A673 (cell line): ENCODE data around the gene DMBT1. TPM values are rescaled to one million over a fixed set of nuclear protein-coding genes. Genes with fewer than 3 reads are reported as not detected.

Experiments
- BruUV-seq: library from RNA; stranded (reverse); fragments of 400-500 nt; replicated peaks from 2 replicates; lab custom pipeline; 2021; lab: Mats Ljungman, UMichigan
- CTCF ChIA-PET: fragments of 300-600 bp; sonication (Branson Sonifier 250); formaldehyde crosslinking; loops from one replicate; lab custom pipeline; 2022; ENCODE audit warnings: antibody characterized with exemption; lab: Charles Lee
- POLR2A ChIA-PET: fragments of 300-600 bp; sonication (Branson Sonifier 250); formaldehyde crosslinking; loops from one replicate; lab custom pipeline; 2022; ENCODE audit warnings: antibody characterized with exemption; ENCODE audit not compliant: low non-redundant PET; lab: Charles Lee
- DNase-seq: peaks from one replicate; pipeline ENCODE4 v3.0.0-alpha.2; 2015; ENCODE audit warnings: low spot score
- H3K27ac ChIP-seq: fragments of 200-600 bp; sonication (generic); 2 replicates; pipeline ENCODE4 v1.5.1; 2016; ENCODE audit warnings: mixed run types, low read depth, mild to moderate bottlenecking, mixed read lengths, antibody characterized with exemption, low read length; ENCODE audit not compliant: poor library complexity, severe bottlenecking
- H3K27me3 ChIP-seq: fragments of 200-600 bp; sonication (generic); replicated peaks from 2 replicates; pipeline ENCODE4 v1.6.1; 2017; ENCODE audit warnings: mixed run types, low read depth, mild to moderate bottlenecking, mixed read lengths, antibody characterized with exemption, low read length; ENCODE audit not compliant: insufficient read depth, poor library complexity
- H3K36me3 ChIP-seq: fragments of 200-600 bp; sonication (generic); 2 replicates; pipeline ENCODE4 v1.6.1; 2016; ENCODE audit warnings: mixed run types, mild to moderate bottlenecking, mixed read lengths, antibody characterized with exemption, low read length; ENCODE audit not compliant: insufficient read depth, poor library complexity, severe bottlenecking
- H3K4me1 ChIP-seq: fragments of 200-600 bp; sonication (generic); 2 replicates; pipeline ENCODE4 v1.6.1; 2017; ENCODE audit warnings: mixed run types, mild to moderate bottlenecking, mixed read lengths, antibody characterized with exemption, low read length; ENCODE audit not compliant: insufficient read depth, poor library complexity, severe bottlenecking
- H3K4me3 ChIP-seq: fragments of 200-600 bp; sonication (generic); 2 replicates; pipeline ENCODE4 v1.5.1; 2016; ENCODE audit warnings: low read depth, mixed run types, mild to moderate bottlenecking, mixed read lengths, low read length; ENCODE audit not compliant: poor library complexity, severe bottlenecking
- H3K9me3 ChIP-seq: fragments of 200-600 bp; sonication (generic); 2 replicates; pipeline ENCODE4 v1.6.1; 2016; ENCODE audit warnings: mixed run types, low read depth, mild to moderate bottlenecking, mixed read lengths, antibody characterized with exemption, low read length; ENCODE audit not compliant: poor library complexity, severe bottlenecking
- CTCF ChIP-seq: fragments of 300-800, 200-600 bp; sonication (generic); conservative IDR thresholded peaks from 2 replicates; pipeline ENCODE4 v1.5.1; 2017; ENCODE audit warnings: low read depth, mild to moderate bottlenecking, antibody characterized with exemption, low read length, moderate library complexity, mixed read lengths
- EZH2 ChIP-seq: fragments of 200-600 bp; sonication (generic); IDR thresholded peaks from 2 replicates; pipeline ENCODE4 v1.6.1; 2017; ENCODE audit warnings: borderline replicate concordance, low read depth, mild to moderate bottlenecking, mixed read lengths, antibody characterized with exemption, low read length; ENCODE audit not compliant: poor library complexity, severe bottlenecking
- intact Hi-C: fragments of 100-400 bp; cut with micrococcal nuclease; formaldehyde crosslinking; loops from one replicate; pipeline ENCODE4 v1.10.0; 2022; ENCODE audit not compliant: unreplicated experiment
- total RNA-seq: library from RNA; stranded (reverse); gene quantifications from 2 replicates; pipeline ENCODE4 v1.2.3, GENCODE V29; 2021

The DMBT1 gene
- total RNA-seq, 1 experiment from 2014 or later, result not detected

GRCh38 chr10:122588381-122588780, 27.8 kb downstream of the DMBT1 start:
- H3K36me3 ChIP-seq, result no peaks in the 10 kb centered on the region
- ChIA-PET POLR2A (no interaction called here), CTCF (no interaction called here)
- H3K4me1 ChIP-seq, result no peaks in the 10 kb centered on the region
- TF ChIP-seq CTCF (no peak), EZH2 (no peak)
- no peaks in the 10 kb centered on the region for H3K27me3 ChIP-seq
- no peak overlapping the region for H3K4me3 ChIP-seq
- BruUV-seq, result no TSS peak
- DNase-seq, result no peak
- intact Hi-C loops, result no loop called here
- no peaks in the 10 kb centered on the region for H3K9me3 ChIP-seq
- H3K27ac ChIP-seq, result no peak overlapping the region

GRCh38 chr10:122590153-122590552, 29.6 kb downstream of the DMBT1 start:
- Histone ChIP-seq H3K4me1 (no peaks in the 10 kb centered on the region), H3K36me3 (no peaks in the 10 kb centered on the region), H3K27me3 (no peaks in the 10 kb centered on the region), H3K4me3 (no peak overlapping the region), H3K9me3 (no peaks in the 10 kb centered on the region), H3K27ac (no peak overlapping the region)
- no TSS peak for BruUV-seq
- ChIA-PET CTCF (no interaction called here), POLR2A (no interaction called here)
- DNase-seq, result no peak
- no peak for TF ChIP-seq CTCF
- TF ChIP-seq EZH2, result no peak
- intact Hi-C loops, result no loop called here

- TF ChIP-seq EZH2, result no peak
- no peak for TF ChIP-seq CTCF
- Histone ChIP-seq H3K9me3 (no peaks in the 10 kb centered on the region), H3K4me1 (no peaks in the 10 kb centered on the region), H3K36me3 (no peaks in the 10 kb centered on the region), H3K27me3 (no peaks in the 10 kb centered on the region), H3K27ac (no peak overlapping the region), H3K4me3 (no peak overlapping the region)
- BruUV-seq, result no TSS peak
- POLR2A ChIA-PET, result no interaction called here
- CTCF ChIA-PET, result no interaction called here
- intact Hi-C loops, result no loop called here
- DNase-seq, result no peak
Observed at GRCh38 chr10:122591736-122592135, 31.2 kb downstream of the DMBT1 start.
